Islet of Langerhans (tissue), 1 donor: ENCODE data around the gene PREX1.

Experiments
- FAIRE-seq: peaks from one replicate; lab custom pipeline; 2011; peaks lifted over from hg19 to GRCh38; lab: Jason Lieb, UNC

PREX1 gene

DNA sequence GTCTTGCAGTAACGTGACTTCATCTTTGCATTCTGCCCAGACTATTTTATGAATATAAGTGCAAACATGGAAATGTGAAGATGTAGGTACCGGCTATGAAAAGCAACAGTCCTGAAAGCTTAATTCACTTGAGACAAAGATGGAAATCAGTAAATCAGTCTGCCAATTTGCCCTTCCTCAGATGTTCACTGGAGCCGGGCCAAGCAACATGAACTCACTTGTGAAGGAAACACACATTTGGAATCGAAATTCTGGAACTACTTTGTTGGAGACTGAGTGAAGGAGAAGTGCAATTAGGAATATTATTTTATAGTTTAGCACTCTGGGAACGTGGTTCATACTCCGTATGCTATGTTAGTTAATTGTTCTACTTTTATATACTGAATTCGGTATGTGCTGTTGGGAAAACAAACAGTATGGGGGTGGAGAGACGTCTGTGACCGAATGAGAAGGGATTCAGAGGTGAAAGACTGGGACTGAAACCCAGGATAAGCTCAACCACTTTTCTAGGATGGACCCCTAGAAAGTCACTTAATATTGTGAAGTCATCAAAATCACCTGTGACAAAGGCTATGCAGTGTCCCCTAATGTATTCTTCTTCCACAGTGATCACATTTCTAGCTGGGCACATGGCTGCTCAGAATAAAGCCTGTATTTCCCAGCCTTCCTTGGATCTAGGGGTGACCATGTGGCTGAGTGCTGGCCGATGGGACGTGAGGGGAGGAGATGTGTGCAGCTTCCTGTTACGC, 95.5 kb downstream of the PREX1 start:
- FAIRE-seq, result no peak

DNA sequence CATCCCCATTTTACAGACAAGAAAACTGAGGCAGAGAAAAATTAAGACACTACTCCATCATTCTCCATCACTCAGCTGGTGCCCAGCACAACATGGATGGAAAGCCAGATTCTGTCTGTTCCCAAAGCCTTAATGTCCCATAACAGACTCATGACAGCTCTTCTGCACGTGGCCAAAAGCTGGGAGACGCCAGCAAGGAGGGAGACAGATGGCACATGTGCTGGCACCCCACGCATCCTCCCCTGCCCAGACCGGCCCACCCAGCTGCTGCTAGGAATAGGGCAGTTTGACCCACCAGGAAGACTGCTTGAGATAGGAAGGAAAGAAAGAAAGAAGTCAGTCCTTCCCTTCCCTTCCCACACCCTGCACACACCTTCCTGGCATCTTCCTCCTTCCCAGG, 96.3 kb downstream of the PREX1 start:
- FAIRE-seq, result no peak

DNA sequence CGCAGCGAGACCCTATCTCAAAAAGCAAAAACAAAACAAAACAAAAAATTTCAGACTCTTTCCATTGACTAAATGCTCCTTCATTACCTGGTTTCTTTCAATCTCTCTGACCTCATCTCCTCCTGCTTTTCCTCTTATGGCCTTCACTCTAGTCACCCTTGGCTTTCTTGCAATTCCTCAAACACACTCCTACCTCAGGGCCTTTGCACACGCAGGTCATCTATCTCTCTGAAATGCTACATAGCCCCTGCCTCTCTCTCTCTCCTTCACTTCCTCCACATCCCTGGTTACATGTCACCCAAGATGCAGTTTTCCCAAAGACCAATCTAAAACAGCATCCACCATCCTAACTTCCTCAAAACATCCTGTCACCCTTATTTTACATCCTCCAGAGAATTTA, 96.8 kb downstream of the PREX1 start:
- no peak for FAIRE-seq

DNA sequence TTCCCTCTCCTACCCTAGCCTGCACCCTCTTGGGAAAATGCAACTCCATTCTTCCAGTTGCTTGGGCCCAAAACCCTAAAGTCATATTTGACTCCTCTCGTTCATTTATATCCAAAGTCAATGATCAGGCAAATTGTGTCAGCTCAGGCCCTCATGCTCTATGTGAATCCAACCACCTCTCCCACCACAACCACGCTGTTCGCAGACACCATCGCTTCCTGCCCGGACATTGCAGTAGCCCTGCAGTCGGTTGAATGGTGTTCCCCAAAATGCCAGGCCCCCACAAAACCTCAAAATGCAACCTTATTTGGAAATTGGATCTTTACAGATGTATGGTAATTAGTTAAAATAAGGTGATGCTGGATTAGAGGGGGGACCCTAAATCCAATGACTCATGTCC, 98.3 kb downstream of the PREX1 start:
- no peak for FAIRE-seq

DNA sequence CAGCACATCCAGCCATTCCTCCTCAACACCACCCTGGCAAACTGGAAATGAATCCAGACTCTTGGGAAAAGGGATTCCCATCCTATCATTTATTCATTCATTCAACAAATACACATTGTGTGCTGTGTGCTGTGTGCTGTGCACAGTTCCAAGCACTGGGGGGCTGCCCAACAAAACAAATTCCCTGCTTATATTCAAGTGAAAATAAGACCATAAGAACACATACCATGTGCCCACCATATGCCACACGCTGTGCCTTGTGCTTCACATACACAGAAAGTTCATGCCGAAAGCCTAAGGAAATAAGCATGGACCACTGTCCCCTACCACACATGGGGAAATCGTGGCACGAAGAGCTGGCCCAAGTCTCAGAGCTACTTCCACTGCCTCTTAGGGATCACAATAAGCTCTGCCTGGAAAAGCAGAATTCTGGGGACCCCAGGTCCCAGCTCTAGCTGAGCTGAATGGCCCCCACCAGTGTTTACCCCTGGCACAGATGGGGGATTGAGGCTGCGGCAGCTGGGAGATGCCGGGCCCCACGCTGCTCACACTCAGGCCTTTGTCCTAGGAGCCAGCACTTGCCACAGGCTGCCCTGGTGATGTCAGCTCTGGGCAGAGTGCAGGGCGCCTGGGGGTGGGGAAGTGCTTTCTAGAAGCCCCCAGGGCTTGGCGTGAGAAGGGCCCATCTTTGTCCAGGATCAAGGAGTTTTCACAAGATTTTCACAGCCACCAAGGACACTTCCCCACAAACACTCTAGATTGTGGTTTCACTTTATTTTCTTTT, 99.6 kb downstream of the PREX1 start:
- FAIRE-seq, result no peak

DNA sequence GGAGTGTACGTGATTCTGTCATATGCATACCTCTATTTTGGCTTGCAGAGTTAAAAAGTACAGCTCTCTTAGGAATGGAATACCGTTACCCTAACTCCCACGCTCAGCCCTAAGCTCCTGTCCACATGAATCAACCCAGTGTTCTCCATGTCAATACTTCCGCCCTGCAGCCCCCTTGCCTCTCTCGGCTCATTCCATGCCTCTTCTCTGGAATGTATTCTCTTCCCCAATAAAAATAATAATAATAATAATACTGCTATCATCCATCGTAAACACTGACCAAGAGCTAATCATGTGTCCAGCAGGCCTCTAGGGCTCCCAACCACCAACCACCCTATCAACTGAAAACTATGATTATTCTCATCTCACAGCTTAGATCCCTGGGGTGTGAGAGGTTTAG, 100.6 kb downstream of the PREX1 start:
- no peak for FAIRE-seq

DNA sequence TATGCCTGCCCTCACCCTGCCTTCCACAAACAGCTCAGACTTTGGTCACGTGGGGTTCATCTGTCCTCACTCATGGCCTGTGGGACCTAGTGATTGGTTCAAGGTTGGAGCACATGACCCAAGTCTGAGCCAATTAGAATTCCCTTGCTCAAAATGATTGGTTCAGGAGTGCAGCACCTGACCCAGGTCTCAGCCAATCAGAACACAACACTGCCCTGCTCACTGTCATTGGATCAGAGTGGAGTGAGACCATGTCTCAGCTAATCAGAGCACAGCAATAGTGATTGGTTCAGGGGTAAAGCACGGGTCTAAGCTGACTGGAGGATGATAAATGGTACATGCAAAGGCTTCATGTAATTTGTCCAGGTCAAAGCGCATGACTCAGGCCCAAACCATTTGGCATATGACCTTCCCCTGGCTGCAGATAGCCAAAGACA, 102.2 kb downstream of the PREX1 start:
- no peak for FAIRE-seq

DNA sequence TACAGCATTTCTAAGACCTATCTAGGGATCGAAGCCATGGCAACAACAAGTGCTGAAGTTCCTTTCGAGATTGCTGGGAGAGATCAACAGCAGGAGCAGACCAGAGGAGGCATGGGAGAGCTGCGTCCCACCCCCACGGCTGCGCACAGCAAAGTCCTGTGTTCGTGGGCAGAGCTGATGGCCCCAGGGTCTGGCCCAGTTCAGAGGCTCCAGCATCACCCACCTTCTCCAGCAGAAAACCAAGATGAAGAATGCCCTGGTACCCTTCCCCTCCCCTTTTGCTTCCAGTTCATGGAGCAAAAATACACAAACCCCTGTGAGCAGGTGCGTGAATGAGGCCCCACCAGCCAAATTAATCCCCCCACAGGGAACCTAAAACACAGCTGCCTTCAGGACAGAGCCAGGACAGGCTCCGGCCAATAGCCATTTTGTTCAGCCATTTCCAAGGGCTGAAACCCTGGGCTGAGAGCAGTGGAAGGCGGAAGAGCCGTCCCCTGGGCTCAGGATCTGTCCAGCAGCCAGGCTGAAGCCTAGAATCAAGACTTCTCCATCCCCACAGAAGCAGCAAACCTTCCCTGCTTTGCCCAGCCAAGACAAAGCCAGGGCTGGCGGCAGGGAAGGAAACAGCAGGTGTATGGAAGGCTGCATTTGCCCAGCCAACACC, 102.8 kb downstream of the PREX1 start:
- FAIRE-seq, result no peak

DNA sequence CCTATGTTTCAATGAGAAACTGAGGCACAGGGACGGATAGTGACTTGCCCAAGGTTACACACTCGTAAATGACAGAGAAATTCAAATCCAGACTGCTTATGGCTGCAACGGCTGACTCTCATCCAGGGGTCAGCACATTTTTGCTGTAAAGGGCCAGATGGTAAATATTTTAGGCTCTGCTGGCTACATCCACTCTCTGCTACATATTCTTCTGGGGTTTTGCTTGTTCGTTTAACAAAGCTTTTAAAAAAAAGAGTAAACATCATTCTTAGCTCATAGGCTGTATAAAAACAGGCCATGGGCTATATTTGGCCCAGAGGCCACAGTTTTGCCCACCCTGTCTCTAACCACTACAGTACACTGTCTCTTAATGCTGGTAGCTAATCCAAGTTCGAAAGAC, 103.4 kb downstream of the PREX1 start:
- no peak for FAIRE-seq

DNA sequence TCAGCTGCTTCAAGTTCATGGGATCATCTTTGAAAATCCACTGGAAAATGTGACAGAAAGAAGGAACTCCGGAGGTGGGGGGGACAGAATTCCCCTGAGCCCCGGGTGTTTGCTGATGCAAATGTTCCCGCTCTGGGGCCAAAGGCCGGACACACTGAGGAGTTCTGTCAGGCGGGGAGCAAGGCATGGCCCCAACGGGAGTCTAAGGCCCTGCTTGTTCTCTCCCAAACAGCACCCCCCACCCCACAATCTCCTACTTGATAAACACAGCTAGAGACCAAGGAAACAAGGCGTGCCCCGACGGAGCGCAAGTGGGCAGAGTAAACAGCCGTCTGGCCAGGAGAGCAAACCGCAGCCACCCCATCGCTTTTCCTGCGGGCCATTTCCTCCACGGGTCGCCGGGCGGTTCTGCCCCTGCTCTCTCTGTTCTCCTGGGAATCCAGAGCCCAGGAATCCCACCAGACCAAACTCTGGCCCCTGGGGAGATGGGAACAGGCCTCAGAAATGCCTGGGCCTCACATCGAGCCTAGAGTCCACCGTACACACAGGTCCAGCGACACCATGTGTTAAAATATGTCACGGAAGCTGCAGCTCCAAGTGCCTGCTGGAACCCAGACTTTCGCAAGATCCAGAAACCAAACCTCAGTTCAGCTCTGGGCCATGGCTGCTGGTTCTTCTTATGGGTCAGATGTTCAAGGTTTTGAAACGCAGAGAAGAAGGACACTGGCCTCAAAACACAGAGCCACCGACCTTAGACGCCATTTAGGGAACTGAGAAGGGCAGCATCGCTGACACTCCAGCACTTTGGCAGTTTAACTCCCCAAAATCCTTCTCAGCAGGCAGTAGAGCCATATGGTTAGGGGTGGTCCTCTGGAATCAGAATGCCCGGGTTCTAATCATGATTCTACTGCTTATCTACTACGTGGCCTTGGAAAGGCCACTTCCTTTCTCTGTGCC, 104.2 kb downstream of the PREX1 start:
- FAIRE-seq, result no peak

DNA sequence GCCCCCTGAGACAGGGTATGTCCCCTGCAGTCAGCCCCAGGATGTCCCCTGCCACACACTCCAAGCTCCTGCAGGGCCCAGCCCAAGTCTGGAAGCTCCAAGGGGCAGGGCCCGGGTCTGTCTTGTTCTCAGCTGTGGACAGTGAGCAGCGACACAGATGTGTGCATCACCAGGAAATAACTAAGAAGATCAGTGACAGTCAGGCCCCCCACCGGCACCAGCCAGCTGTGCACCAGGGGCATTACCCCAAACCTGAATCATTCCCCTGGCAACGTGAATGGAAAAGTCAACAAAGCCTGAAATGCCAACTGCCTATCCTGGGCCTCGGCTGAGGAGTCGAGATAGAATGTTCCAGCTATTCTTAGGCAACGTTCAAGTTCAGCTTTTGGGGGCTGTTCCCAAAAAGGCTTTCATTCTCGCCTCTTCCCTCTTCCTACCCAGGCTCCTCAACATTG, 105.0 kb downstream of the PREX1 start:
- FAIRE-seq, result no peak

DNA sequence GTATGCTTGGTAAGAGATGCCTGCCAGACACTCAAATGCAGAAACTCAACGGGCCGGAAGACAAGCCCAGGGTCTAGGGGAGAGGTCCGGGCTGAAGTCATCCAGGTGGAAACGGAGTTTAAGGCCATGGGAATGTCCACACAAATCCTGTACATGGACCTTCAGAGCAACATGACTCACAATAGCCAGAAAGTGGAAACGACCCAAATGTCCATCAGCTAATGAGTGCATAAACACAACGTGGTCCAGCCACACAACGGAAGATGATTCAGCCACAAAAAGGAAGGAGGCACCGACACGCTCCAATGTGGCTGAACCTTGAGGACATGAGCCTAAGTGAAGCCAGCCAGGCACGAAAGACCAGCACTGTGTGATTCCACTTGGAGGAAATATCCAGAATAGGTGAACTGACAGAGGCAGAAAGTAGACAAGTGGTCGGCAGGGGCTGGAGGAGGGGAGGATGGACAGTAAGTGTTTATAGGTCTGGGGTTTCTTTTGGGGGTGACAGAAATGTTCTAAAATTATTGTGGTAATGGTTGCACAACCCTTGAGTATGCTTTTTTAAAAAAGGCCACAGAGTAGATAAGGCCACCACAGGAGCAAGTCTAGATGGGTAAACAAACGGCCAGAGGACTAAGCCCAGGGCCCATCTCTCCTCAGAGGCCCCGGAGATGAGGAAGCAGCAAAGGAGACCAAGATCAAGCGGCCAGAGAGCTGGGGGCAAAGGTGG, 105.6 kb downstream of the PREX1 start:
- no peak for FAIRE-seq

DNA sequence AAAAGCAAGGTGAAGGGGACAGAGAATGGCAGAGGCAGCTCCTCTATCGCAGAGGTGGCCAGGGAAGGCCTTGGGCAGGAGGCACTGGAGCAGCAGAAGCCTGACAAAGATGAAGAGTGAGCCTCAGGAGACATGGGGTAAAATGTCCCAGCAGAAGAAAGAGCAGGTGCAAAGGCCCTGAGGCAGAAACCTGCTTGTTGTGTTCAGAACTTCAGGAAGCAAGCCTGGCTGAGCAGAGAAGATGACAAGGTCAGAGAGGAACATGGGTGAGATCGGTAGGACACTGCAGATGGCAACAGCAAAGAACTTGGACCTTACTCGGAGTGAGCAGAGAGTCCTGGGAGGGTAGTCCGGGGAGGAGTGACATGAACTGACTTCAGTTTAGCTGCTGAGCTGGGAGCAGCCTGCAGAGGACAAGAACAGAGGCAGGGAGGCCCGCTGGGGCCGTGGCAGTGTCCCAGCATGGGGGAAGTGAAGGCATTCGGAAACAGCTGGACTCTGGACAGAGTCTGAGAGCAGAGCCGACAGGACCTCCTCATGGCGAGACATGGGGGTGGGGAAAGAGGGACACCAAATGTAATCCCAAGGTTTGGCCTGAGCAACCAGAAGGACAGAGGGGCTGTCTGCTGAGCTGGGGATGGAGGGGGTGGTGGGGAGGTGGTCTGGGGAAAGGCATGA, 106.3 kb downstream of the PREX1 start:
- no peak for FAIRE-seq

DNA sequence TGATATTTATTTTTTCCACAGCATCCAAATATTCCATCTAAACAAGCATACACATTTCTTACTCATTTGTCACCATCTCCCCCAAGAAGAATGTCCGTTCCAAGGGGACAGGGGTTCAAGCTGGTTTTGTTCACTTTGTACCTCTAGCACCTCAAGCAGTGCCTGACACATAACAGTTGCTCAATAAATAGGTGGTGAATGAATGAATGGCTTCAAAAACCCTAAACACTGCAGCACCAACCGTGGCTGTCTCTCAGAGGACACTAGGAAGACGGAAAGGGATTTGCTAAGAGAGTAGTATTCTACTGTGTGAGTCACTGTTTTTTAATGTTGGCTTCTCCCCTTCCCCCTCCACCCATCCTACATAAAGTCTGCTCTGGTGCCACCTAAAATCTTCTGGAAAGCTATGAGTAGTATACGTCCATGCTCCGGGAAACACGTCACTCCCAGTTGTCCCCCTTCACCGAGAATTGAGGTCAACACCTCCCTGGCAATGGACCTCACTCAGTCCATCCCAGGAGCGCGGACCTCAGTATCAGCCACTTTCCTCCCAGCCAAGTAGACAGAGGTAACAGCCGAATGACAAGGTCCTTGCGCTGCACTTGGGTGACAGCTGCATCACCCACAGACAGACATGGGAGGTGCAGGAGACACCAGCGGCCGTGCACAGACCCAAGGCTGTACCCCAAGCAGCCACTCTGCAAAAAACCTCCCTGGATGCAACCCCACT, 107.4 kb downstream of the PREX1 start:
- FAIRE-seq, result no peak

DNA sequence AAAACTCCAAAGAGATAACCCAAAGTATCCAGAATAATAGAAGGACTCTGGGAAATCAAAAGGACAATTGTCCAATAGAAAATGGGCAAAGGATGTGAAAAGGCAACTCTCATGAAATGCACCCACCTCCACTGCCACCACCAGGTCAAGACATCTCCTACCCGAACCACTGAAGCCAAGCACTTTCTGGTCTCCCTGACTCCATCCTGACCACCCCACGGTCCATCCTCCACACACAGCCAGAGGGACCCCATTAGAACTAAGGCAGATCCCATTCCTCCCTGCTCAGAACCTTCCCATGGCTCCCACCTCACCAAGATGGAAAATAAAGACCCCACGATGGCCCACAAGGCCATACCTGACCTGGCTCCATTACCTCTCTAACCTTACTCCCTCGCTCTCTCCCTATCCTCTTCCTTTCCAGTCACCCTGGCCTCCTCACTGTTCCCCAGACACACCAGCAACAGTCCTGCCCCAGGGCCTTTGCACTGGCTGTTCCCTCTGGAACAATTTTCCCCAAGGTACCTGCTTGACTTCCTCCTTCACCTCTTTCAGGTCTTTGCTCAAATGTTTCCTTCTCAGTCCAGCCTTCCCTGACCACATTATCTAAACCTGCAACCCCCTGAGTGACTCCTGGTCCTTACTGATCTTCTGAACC, 108.1 kb downstream of the PREX1 start:
- FAIRE-seq, result no peak

DNA sequence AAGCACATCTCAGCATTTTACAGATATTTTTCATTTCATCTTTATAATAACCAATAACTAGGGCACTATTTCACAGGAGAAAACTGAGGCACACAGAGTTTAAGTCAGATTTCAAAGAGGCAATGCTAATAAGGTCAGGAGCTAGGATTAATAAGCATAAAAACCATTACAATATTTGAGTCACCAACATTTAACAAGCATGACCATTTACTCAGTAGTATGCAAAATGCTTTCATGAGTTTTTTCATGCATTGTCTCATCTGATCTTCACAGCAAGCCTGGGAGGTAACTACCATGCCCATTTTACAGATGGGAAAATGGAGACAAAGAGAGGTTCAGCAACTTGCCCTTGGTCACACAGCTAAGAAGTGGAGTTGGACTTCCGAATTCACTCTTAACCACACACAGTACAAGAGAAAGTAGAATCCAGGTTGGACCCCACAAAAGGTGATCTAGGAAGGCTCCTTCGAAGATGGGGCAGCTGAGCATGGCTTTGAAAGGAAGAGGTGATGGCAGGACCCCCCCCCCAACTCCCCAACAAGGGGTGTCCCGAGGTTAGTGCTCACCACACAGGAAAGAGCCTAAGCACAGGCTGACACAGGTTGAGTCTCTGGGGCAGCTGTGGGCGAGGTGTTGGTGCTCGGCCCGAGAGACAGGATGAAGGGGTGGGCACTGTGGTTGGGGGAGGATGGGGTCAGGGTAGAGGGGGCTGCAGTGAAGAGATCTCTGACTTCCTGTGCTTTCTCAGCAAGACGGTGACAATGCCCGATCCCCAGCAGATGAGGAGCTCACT, 108.8 kb downstream of the PREX1 start:
- no peak for FAIRE-seq

DNA sequence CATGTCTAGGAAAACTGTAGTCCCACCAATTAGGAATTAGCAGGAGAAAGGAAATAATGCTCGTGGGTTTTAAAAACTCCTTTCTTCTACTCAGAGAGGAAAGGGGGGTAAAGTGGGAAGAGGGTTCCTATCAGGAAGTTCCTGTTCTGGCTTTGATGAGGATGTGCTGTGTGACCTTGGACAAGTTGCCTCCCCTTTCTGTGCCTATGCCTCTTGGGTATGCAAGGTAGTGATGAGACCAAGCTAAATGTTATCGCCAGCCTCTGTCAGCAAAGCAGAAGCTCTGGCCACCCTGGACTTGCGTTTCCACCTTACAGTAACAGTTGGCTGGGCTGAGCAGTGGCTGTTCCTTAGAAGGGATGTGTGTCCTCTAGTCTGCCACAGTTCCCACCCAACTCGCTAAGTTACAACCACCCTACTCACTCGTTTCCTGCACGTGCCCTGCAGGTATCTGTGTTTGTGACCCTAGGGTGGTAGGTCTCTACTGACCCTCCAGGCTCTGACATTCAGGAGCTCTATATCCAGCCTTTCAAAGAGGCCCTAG, 110.0 kb downstream of the PREX1 start:
- no peak for FAIRE-seq

DNA sequence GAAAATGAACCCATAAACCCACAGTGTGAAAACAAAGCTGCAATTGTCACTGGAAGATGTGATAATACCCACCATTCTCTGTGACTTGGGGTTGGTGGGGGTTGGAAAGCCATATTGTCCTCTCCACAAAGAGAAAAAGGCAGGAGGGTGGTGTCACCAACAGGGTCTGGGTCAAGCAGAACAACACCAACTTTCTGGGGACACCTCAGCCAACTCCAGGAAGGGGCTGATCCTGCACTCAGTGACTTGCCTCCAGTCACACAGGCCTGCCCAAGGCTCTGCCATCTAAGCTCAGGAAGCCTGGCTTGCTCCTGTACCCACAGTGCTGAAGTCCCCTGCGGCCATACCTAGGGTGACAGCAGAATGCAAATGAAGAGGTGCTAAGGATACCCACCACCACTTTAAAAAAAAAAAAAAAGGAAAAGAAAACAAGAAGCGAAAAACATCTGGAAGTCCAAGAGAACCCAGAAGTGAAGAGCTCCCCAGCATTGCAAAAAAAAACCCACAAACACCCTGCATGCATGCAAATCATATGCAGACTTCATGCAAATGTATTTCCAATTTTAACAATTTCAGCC, 110.6 kb downstream of the PREX1 start:
- FAIRE-seq, result no peak
